ENCODE data around the gene FUCA2.

The FUCA2 gene

DNA sequence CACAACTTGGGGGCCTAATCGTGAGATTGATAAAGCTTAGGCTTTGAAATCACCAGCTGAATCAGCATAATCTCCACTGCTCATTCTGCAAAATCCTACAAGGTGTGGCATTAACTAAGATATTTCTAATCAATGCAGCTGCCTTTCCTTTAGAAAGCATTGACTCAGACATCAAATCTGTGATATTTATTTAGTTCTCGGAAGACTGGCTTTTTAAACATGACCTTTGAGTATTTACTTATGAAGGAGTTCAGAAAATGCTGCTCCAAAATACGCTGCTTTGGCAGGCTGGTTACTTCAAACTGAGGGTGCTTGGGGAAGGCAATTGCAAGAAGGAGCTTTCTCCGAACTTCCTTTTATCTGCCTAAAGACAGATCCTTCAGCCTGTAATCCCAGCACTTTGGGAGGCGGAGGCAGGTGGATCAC lies 23.7 kb upstream of the FUCA2 start:
- TF ChIP-seq, protein P1, sequence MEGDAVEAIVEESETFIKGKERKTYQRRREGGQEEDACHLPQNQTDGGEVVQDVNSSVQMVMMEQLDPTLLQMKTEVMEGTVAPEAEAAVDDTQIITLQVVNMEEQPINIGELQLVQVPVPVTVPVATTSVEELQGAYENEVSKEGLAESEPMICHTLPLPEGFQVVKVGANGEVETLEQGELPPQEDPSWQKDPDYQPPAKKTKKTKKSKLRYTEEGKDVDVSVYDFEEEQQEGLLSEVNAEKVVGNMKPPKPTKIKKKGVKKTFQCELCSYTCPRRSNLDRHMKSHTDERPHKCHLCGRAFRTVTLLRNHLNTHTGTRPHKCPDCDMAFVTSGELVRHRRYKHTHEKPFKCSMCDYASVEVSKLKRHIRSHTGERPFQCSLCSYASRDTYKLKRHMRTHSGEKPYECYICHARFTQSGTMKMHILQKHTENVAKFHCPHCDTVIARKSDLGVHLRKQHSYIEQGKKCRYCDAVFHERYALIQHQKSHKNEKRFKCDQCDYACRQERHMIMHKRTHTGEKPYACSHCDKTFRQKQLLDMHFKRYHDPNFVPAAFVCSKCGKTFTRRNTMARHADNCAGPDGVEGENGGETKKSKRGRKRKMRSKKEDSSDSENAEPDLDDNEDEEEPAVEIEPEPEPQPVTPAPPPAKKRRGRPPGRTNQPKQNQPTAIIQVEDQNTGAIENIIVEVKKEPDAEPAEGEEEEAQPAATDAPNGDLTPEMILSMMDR (IDR thresholded peaks at IDR 0.05), result no peak

DNA sequence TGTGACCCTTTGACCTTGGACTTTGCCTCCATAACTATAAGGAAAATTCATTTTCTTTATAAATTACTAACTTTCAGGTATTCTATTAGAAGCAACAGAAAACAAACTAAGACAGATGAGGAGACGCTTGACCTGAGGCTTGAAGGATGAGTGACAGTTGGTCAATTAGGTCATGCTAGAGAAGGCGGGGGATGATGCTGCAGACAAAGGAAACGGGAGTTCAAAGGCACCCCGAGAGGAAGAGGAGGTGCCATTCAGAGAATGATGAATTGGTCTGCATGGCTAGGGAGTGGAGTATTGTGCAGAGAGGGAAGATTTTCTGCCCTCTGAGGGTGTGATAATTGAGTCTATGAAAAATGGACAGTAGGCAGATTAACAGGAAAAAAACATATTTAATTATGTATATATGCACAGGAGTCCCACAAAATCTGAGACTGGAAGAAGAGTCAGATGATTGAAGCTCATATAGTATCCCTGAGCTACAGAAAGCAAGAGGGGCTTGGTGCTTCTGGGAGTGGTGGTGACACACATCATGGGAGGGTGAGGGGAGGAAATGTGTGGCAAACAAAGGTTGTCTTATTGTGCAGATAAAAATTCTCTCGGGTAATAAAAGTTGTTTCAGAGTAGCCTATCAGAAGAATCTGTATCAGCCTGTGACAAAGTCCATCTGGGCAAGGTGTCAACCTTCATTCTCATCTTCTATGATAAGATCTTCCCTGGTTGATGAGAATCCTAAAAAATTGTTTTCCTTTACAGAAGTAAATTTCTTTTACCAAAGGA lies 20.4 kb upstream of the FUCA2 start:
- TF ChIP-seq, protein P1 (IDR thresholded peaks at IDR 0.05), result no peak

DNA sequence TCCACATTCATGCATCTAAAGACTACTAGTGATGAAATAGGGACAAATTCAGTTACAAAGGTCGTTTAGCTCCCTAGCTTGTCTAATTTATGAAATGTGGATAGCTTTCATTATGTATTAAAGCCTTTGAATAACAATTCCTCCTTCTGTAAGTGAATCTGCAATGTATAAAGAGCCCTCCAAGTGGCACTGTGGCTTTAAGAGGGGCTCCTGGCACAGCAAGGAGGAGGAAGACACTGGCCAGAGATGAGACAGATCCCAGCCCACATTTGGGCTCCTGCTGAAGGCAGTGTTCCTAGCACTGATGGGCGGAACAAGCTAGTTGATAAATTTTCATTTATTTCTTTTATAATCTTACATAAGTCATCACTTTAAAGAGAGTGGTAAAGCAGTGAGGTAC lies 17.6 kb upstream of the FUCA2 start:
- TF ChIP-seq, protein P1 (IDR thresholded peaks at IDR 0.05), result no peak

DNA sequence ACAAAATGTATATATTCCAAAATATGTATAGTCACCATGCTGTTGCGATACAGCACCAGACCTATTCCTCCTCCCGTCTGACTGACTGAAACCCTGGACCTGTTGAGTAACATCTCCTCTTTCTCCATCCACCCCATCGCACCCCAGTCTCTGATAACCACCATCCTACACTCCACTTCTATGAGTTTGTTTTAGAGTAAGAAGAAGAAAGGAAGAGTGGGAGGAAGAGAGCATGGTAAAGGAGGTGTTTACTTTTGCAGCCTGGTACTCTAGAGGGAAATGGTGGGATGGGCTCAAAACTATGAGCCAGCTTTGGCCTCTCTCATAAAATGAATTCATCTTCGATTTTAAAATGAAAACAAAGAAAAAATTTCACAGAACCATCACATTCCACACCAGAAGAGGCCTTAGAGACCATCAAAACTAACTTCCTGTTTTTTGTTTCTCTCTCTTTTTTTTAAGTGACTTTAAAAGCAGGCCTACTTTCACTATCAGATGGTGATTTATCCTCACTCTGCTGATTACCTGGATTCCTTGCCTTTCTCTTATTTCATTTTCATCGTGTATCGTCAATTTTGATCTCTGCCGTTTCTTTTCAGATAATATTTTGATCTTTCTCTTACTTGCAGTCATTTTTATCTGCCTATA lies 16.8 kb upstream of the FUCA2 start:
- TF ChIP-seq, protein P1 (IDR thresholded peaks at IDR 0.05), result no peak

DNA sequence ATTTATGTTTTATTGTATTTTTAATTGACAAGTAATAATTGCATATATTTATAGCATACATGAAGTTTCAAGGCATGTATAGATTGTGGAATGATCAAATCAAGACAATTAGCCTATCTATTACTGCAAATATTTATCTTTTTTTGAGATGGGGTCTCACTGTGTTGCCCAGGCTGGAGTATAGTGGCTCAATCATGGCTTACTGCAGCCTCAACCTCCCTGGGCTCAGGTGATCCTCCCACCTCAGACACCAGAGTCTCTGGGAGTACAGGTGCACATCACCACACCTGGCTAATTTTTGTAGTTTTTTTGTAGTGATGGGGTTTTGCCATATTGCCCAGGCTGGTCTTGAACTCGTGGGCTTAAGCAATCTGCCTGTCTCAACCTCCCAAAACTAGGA lies 16.2 kb upstream of the FUCA2 start:
- TF ChIP-seq, protein P1 (IDR thresholded peaks at IDR 0.05), result no peak

DNA sequence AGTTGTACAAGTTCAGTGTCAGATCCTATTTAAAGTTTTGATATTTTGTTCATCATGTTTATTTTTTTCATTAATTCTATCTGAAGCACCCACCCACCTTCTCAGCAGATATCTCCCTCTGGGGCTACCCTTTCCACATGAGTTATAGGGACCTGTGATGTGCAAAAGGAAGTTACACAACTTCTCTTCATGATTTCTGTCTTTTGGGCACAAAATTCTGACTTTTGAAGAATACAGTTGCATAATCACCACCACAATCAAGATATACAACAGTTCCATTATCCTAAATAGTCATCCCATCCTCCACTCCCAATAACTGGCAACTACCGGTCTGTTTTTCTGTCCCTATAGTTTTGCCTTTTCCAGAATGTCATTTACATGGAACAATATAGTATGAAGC lies 13.8 kb upstream of the FUCA2 start:
- TF ChIP-seq, protein P1 (IDR thresholded peaks at IDR 0.05), result no peak

DNA sequence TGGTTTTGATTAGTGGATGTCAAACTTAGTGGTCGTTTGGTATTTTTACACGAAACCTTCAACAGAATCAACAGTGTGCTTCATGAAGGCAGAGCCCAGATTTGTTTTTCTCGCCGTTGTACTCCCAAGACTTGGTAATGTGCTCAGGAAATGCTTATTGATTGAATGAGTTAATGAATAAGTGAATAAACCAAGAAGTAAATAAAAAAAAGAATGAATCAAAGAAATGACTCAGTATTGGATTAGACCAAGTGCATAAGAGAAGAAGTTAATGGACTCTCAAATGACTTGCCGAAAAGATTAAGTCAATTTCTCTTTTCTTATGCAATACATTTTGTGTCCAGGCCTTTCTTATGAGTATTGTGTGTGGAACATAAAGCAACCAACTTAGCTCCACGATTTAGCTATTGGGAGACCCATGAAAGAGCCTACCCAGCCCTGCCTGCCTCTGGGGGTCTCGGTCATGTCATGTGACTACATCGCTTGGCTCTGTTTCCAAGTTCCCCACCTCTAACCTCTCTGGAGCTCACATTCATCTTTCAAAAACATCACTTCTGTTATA lies 10.6 kb upstream of the FUCA2 start:
- TF ChIP-seq, protein P1 (IDR thresholded peaks at IDR 0.05), result no peak
